CD1c-positive myeloid dendritic cell (primary cell): ENCODE results near the gene GIPC2.
A peak's percentile ranks its signal among the peaks of the same experiment; 100 is the strongest.

ENCODE experiments used
- DNase-seq: peaks from one replicate; pipeline ENCODE4 v3.0.0-alpha.2; 2016; ENCODE audit errors: extremely low spot score

The GIPC2 gene

GRCh38 chr1:78145105-78145580 lies 99.4 kb downstream of the GIPC2 start:
- DNase-seq: peak; percentile 24

- no peak for DNase-seq
Measured at GRCh38 chr1:78146205-78146771, 100.5 kb downstream of the GIPC2 start.

GRCh38 chr1:78147031-78147430 lies 101.3 kb downstream of the GIPC2 start:
- DNase-seq: no peak

- DNase-seq: no peak
Measured at GRCh38 chr1:78153092-78153736, 107.4 kb downstream of the GIPC2 start.

- DNase-seq: no peak
Measured at GRCh38 chr1:78155121-78155520, 109.4 kb downstream of the GIPC2 start.

GRCh38 chr1:78156805-78157521 lies 111.2 kb downstream of the GIPC2 start:
- no peak for DNase-seq

- no peak for DNase-seq
Measured at GRCh38 chr1:78165816-78166215, 120.0 kb downstream of the GIPC2 start.

GRCh38 chr1:78168306-78168705 lies 122.5 kb downstream of the GIPC2 start:
- no peak for DNase-seq

- no peak for DNase-seq
Measured at GRCh38 chr1:78170859-78171258, 125.1 kb downstream of the GIPC2 start.

- no peak for DNase-seq
Measured at GRCh38 chr1:78171736-78172590, 126.2 kb downstream of the GIPC2 start.

- DNase-seq: no peak
Measured at GRCh38 chr1:78176448-78176847, 130.7 kb downstream of the GIPC2 start.

GRCh38 chr1:78177708-78178270 lies 132.0 kb downstream of the GIPC2 start:
- DNase-seq: no peak

- DNase-seq: no peak
Measured at GRCh38 chr1:78178816-78179215, 133.1 kb downstream of the GIPC2 start.

GRCh38 chr1:78184460-78185072 lies 138.8 kb downstream of the GIPC2 start:
- no peak for DNase-seq
